Right kidney (tissue), 1 donor: ENCODE measurements around the gene PLA2G4F.
"Not testable (repeated sequence)": the region's sequence is repeated elsewhere in the genome, so short reads cannot be mapped to it uniquely, and the experiment has no call there.

Experiments
- DNase-seq: peaks from one replicate; pipeline ENCODE4 v3.0.0-alpha.2; 2016

PLA2G4F gene

GRCh38 chr15:42097018-42097417, 59.4 kb downstream of the PLA2G4F start:
- DNase-seq, result no peak

GRCh38 chr15:42094512-42094963, 61.9 kb downstream of the PLA2G4F start, which contains the start of gene PLA2G4D:
TSS of gene PLA2G4D (minus strand) at chr15:42094562. CDS start at chr15:42094459, 103 bp downstream.
- DNase-seq, result no peak

GRCh38 chr15:42093966-42094365, 62.5 kb downstream of the PLA2G4F start:
- no peak for DNase-seq

GRCh38 chr15:42092398-42093318, 63.8 kb downstream of the PLA2G4F start:
- no peak for DNase-seq

GRCh38 chr15:42091753-42092397, 64.6 kb downstream of the PLA2G4F start:
- not testable (repeated sequence) for DNase-seq

- no peak for DNase-seq
These were observed 65.7 kb downstream of the PLA2G4F start for GRCh38 chr15:42090781-42091180.

GRCh38 chr15:42090370-42090769, 66.1 kb downstream of the PLA2G4F start:
- DNase-seq, result no peak

- DNase-seq, result no peak
These were observed 66.5 kb downstream of the PLA2G4F start for GRCh38 chr15:42089942-42090341.
